ENCODE data around the gene VASN.

The VASN gene

DNA sequence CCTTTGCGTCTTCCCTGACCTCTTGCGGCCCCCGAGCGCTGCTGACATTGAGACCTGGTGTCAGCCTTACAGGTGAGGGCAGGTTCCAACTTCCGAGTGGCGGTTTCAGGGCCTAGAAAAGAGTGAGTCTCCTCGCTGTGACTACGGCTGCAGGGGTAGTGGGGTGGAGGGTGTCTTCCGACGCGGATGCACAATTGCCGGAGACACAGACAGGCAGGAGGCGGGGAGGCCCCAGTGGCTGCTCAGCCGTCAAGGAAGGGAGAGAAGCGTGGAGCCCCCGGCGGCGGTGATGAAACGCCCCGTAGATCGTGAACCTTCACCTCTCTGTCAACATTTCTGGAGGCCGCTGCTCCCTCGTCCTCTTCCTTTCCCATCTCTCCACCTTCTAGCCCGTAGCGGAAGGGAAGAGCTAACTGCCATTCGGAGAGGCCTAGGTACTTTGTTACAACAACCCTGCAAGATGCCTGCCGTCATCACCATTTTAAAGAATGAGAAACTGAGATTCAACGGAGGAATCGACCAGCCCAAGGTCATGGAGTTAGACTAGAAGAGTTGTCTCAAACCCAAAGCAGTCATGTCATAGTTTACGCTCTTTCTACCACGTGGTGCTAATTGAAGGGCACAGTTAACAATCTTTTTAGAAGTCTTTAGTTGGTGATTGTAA, 54.5 kb downstream of the VASN start:
- DNase-seq (ENCODE audit: low spot score), result peak; percentile 16

DNA sequence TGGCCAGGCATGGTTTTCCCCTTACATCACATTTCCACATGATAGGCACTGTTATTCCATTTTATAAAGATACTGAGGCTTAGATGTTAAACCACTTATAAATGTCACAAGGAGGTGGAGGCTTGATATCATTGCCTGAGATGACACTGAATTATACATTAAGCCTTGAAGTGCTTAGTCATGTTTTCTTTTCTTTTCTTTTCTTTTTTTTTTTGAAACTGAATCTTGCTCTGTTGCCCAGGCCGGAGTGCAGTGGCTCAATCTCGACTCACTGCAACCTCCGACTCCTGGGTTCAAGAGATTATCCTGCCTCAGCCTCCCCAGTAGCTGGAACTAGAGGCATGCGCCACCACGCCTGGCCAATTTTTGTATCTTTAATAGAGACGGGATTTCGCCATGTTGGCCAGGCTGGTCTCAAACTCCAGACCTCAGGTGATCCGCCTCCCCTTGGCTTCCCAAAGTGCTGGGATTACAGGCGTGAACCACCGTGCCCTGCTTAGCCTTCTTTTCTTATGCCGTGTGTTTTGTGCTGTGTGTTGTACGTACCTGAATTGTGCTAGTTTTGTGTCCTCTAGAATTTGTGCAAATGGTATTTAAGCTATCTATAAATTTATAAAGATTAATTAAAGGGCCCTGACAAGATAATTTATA, 55.2 kb downstream of the VASN start:
- no peak for DNase-seq (ENCODE audit: low spot score)

DNA sequence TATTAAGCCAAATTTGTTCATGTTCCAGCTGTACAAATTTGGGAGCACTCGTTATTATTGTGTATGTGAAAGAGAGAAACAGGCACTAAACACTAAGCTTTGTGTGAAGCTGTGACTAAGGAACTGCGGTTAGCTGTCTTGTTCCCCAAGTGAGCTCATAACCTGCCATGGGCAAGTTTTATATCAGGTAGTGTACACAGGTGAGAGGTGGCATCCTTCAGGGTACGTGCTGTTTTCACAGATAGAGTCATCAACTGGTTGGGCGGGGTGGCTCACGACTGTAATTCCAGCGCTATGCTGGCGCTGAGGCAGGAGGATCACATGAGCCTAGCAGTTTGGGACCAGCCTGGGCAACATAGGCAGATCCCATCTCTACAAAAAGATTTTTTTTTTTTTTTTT, 56.9 kb downstream of the VASN start:
- no peak for DNase-seq (ENCODE audit: low spot score)

DNA sequence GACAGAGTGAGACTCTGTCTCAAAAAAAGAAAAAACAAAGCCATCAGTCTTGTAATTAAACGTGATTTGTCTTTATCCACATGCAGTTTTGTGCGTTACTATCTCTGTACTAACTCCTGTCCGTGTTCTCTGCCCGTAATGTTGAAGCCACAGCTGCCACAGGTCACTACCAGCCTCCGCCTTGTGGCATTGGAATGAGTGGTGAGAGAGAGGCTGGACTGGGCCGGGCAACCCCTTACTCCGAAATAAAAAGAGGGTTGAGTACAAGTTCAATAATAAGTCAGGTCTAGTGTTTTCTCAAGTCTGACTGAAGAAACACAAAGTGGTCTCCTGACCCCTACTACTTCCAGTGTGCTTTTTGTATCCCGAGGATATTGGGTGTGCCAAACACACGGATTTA, 59.4 kb downstream of the VASN start:
- no peak for DNase-seq (ENCODE audit: low spot score)
